HEK293 (cell line): Measurements from ENCODE around the gene CKAP4.

Experiments
- MEIS1 ChIP-seq: sonication (generic); formaldehyde crosslinking; IDR thresholded peaks from 2 replicates; pipeline ENCODE4 v1.8.1; 2022; ENCODE audit warnings: missing genetic modification reagents, mild to moderate bottlenecking, borderline replicate concordance
- REPIN1 ChIP-seq: fragments of 450-650 bp; formaldehyde crosslinking; IDR thresholded peaks from 2 replicates; pipeline ENCODE4 v1.5.1; 2017; ENCODE audit warnings: missing biosample characterization, missing genetic modification characterization, low read depth
- ZBTB1 ChIP-seq: fragments of 450-650 bp; formaldehyde crosslinking; IDR thresholded peaks from 2 replicates; pipeline ENCODE4 v1.5.1; 2016; ENCODE audit warnings: missing biosample characterization, missing genetic modification characterization
- ZBTB7A ChIP-seq: fragments of 450-650 bp; formaldehyde crosslinking; IDR thresholded peaks from 2 replicates; pipeline ENCODE4 v1.5.1; 2016; ENCODE audit warnings: low read depth, missing biosample characterization, missing genetic modification characterization
- ZNF274 ChIP-seq, 2 experiments: fragments of 200-500 bp in 1 of 2; fragments of 450-650 bp in 1 of 2; sonication (Bioruptor generic) in 1 of 2; formaldehyde crosslinking in 1 of 2; IDR thresholded peaks; 2 replicates each; pipeline versions ENCODE4 v1.5.1 to v1.6.1; 2014 to 2016; ENCODE audit warnings: borderline replicate concordance in 1 of 2, inconsistent platforms in 1 of 2, low read length in 1 of 2, missing biosample characterization in 1 of 2, missing genetic modification characterization in 1 of 2
- ZNF302 ChIP-seq: fragments of 450-650 bp; formaldehyde crosslinking; IDR thresholded peaks from 2 replicates; pipeline ENCODE4 v1.5.1; 2016; ENCODE audit warnings: missing biosample characterization, missing genetic modification characterization, low read depth
- ZNF335 ChIP-seq: fragments of 450-650 bp; formaldehyde crosslinking; conservative IDR thresholded peaks from 2 replicates; pipeline ENCODE4 v1.5.1; 2016; ENCODE audit warnings: missing biosample characterization, missing genetic modification characterization
- ZNF354C ChIP-seq: fragments of 450-650 bp; formaldehyde crosslinking; IDR thresholded peaks from 2 replicates; pipeline ENCODE4 v1.5.1; 2016; ENCODE audit warnings: missing biosample characterization, missing genetic modification characterization, low read depth, borderline replicate concordance
- ZNF624 ChIP-seq: fragments of 450-650 bp; formaldehyde crosslinking; IDR thresholded peaks from 2 replicates; pipeline ENCODE4 v1.5.1; 2017; ENCODE audit warnings: missing biosample characterization, missing genetic modification characterization
- ZNF785 ChIP-seq: fragments of 450-650 bp; formaldehyde crosslinking; IDR thresholded peaks from 2 replicates; pipeline ENCODE4 v1.5.1; 2016; ENCODE audit warnings: missing biosample characterization, missing genetic modification characterization
- TF ChIP-seq, protein P1 (sequence below): sonication (generic); formaldehyde crosslinking; IDR thresholded peaks from 2 replicates; pipeline ENCODE4 v1.8.1; 2022; ENCODE audit warnings: mild to moderate bottlenecking, moderate library complexity, missing genetic modification reagents
- TF ChIP-seq, protein P2 (sequence below): fragments of 450-650 bp; formaldehyde crosslinking; IDR thresholded peaks from 2 replicates; pipeline ENCODE4 v1.5.1; 2016; ENCODE audit warnings: missing biosample characterization, missing genetic modification characterization
- TF ChIP-seq, protein P3 (sequence below): fragments of 450-650 bp; formaldehyde crosslinking; IDR thresholded peaks from 2 replicates; pipeline ENCODE4 v1.5.1; 2016; ENCODE audit warnings: missing biosample characterization, missing genetic modification characterization

DNA sequence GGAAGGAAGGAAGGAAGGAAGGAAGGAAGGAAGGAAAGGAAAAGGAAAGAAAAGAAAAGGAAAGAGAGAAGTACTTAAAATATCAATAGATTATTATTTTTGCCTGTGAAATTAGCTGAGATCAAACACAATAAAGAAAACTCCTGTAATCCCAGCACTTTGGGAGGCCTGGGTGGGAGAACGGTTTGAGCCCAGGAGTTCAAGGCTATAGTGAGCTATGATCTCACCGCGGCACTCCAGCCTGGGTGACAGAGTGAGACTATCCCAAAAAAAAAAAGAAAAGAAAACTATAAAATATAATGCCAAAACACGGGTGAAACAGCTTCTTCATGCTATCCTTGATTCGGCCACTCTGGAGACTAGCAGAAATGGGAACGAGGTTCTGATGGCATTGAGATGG is 26.2 kb upstream of the CKAP4 start:
- no peak for TF ChIP-seq ZNF335 (tag by site-specific recombination)
- TF ChIP-seq, protein P1, sequence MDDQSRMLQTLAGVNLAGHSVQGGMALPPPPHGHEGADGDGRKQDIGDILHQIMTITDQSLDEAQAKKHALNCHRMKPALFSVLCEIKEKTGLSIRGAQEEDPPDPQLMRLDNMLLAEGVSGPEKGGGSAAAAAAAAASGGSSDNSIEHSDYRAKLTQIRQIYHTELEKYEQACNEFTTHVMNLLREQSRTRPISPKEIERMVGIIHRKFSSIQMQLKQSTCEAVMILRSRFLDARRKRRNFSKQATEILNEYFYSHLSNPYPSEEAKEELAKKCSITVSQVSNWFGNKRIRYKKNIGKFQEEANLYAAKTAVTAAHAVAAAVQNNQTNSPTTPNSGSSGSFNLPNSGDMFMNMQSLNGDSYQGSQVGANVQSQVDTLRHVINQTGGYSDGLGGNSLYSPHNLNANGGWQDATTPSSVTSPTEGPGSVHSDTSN (CRISPR knock-in tag) = no peak
- no peak for TF ChIP-seq ZNF354C (tag by site-specific recombination)
- TF ChIP-seq ZNF302 (tag by site-specific recombination) = no peak
- no peak for TF ChIP-seq ZBTB1 (tag by site-specific recombination)
- TF ChIP-seq, protein P2, sequence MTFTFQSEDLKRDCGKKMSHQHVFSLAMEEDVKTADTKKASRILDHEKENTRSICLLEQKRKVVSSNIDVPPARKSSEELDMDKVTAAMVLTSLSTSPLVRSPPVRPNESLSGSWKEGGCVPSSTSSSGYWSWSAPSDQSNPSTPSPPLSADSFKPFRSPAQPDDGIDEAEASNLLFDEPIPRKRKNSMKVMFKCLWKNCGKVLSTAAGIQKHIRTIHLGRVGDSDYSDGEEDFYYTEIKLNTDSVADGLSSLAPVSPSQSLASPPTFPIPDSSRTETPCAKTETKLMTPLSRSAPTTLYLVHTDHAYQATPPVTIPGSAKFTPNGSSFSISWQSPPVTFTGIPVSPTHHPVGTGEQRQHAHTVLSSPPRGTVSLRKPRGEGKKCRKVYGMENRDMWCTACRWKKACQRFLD (tag by site-specific recombination) = no peak
- TF ChIP-seq, protein P3, sequence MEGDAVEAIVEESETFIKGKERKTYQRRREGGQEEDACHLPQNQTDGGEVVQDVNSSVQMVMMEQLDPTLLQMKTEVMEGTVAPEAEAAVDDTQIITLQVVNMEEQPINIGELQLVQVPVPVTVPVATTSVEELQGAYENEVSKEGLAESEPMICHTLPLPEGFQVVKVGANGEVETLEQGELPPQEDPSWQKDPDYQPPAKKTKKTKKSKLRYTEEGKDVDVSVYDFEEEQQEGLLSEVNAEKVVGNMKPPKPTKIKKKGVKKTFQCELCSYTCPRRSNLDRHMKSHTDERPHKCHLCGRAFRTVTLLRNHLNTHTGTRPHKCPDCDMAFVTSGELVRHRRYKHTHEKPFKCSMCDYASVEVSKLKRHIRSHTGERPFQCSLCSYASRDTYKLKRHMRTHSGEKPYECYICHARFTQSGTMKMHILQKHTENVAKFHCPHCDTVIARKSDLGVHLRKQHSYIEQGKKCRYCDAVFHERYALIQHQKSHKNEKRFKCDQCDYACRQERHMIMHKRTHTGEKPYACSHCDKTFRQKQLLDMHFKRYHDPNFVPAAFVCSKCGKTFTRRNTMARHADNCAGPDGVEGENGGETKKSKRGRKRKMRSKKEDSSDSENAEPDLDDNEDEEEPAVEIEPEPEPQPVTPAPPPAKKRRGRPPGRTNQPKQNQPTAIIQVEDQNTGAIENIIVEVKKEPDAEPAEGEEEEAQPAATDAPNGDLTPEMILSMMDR (tag by site-specific recombination) = no peak
- TF ChIP-seq ZNF785 (tag by site-specific recombination) = no peak
- no peak for TF ChIP-seq MEIS1 (CRISPR knock-in tag)
- no peak for TF ChIP-seq ZNF624 (tag by site-specific recombination)
- no peak for TF ChIP-seq ZNF274 (IDR thresholded peaks at IDR 0.05; ENCODE audit: low read length)
- TF ChIP-seq ZNF274 (tag by site-specific recombination; IDR thresholded peaks at IDR 0.05; ENCODE audit: borderline replicate concordance) = no peak
- no peak for TF ChIP-seq ZBTB7A (tag by site-specific recombination)
- TF ChIP-seq REPIN1 (tag by site-specific recombination) = no peak
